PC-9 (cell line): ENCODE measurements around the gene KPNA2.

Experiments
- EZH2 ChIP-seq: fragments of 200-600 bp; sonication (generic); IDR thresholded peaks from 2 replicates; pipeline ENCODE4 v1.8.0; 2017; ENCODE audit warnings: antibody characterized with exemption, low read depth
- TF ChIP-seq, protein P1 (sequence below): fragments of 200-600 bp; sonication (generic); conservative IDR thresholded peaks from 2 replicates; pipeline ENCODE4 v1.6.1; 2017; ENCODE audit warnings: mixed run types, antibody characterized with exemption, mild to moderate bottlenecking, moderate library complexity

DNA sequence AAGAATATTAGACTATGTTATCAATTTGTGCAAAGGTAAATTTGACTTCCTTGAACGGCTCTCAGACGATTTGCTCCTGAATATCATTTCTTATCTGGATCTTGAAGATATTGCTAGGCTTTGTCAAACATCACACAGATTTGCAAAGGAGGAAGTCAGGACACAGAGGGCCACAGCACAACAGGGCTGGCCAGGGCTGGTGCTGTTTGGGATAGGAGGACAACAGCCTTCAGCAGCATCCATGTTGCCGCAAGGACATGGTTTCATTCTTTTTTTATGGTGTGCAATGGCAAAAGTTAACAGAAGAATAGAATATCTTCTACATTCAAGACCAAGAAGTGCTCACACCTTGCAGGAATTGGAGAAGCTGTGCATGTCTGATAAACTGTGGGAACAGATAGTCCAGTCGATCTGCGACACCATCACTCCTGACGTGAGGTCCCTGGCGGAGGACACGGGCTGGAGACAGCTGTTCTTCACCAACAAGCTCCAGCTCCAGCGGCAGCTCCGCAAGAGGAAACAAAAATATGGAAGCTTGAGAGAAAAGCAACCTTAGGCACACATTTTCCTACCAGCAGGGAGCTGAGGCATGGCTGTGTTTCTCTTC, 59.8 kb downstream of the KPNA2 start:
- TF ChIP-seq, protein P1, sequence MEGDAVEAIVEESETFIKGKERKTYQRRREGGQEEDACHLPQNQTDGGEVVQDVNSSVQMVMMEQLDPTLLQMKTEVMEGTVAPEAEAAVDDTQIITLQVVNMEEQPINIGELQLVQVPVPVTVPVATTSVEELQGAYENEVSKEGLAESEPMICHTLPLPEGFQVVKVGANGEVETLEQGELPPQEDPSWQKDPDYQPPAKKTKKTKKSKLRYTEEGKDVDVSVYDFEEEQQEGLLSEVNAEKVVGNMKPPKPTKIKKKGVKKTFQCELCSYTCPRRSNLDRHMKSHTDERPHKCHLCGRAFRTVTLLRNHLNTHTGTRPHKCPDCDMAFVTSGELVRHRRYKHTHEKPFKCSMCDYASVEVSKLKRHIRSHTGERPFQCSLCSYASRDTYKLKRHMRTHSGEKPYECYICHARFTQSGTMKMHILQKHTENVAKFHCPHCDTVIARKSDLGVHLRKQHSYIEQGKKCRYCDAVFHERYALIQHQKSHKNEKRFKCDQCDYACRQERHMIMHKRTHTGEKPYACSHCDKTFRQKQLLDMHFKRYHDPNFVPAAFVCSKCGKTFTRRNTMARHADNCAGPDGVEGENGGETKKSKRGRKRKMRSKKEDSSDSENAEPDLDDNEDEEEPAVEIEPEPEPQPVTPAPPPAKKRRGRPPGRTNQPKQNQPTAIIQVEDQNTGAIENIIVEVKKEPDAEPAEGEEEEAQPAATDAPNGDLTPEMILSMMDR = no peak
- TF ChIP-seq EZH2 = no peak
